ENCODE measurements around the gene ZNF2.
A peak's percentile ranks its signal among the peaks of the same experiment; 100 is the strongest.

ZNF2 gene

DNA sequence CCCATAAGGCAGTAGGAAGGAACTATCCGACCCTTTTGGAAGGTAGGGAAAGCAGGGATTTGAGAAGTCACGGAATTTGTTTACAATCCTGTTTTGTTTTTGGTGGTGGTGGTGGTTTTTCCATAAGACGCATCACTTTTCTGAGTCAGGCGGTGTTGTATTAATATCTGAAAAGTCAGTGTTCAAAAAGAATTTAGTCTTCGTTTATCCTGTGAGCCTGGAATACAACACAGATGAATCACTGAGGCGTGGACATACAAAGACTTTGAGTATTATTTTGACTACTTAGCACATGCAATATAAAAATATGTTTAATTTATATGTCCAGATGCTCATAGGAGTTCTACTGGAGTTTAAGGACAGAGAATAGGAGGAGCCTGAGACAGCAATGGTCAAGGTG, 42.5 kb downstream of the ZNF2 start:
- Histone ChIP-seq H3K79me2 (ENCODE audit: insufficient read depth, low read length) (peaks cover 12% of the 10 kb centered on the region), H3K9ac (ENCODE audit: low read depth, low read length) (peak overlapping the region; percentile 67), H3K4me3 (ENCODE audit: low read depth in 1 of 2, low read length in 2 of 2) (peak overlapping the region; percentile 68 to 87), H3K36me3 (ENCODE audit: insufficient read depth, low read length) (peaks cover 42% of the 10 kb centered on the region), H3K27ac (ENCODE audit: low read length) (peak overlapping the region; percentile 86), H3K4me2 (ENCODE audit: insufficient read depth, low read length) (peak overlapping the region; percentile 79), H3K4me1 (ENCODE audit: insufficient read depth, low read length) (peaks cover 38% of the 10 kb centered on the region), H3K9me3 (ENCODE audit: insufficient read depth, low read length, severe bottlenecking) (peaks cover 36% of the 10 kb centered on the region), H4K20me1 (ENCODE audit: insufficient read depth, low read length) (no peaks in the 10 kb centered on the region), H2AFZ (ENCODE audit: low read depth, low read length) (peak overlapping the region; percentile 93), H3K27me3 (ENCODE audit: insufficient read depth, low read length, poor library complexity) (no peaks in the 10 kb centered on the region)
- TF ChIP-seq, protein P1, sequence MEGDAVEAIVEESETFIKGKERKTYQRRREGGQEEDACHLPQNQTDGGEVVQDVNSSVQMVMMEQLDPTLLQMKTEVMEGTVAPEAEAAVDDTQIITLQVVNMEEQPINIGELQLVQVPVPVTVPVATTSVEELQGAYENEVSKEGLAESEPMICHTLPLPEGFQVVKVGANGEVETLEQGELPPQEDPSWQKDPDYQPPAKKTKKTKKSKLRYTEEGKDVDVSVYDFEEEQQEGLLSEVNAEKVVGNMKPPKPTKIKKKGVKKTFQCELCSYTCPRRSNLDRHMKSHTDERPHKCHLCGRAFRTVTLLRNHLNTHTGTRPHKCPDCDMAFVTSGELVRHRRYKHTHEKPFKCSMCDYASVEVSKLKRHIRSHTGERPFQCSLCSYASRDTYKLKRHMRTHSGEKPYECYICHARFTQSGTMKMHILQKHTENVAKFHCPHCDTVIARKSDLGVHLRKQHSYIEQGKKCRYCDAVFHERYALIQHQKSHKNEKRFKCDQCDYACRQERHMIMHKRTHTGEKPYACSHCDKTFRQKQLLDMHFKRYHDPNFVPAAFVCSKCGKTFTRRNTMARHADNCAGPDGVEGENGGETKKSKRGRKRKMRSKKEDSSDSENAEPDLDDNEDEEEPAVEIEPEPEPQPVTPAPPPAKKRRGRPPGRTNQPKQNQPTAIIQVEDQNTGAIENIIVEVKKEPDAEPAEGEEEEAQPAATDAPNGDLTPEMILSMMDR (IDR thresholded peaks at IDR 0.05; ENCODE audit: borderline replicate concordance, extremely low read depth, low read length, poor library complexity, severe bottlenecking) = no peak
- TF ChIP-seq EZH2 (IDR thresholded peaks at IDR 0.05; ENCODE audit: borderline replicate concordance, low read depth, low read length, severe bottlenecking) = no peak
- ATAC-seq (ENCODE audit: insufficient read depth, low read depth) (no peak), DNase-seq (no peak)

DNA sequence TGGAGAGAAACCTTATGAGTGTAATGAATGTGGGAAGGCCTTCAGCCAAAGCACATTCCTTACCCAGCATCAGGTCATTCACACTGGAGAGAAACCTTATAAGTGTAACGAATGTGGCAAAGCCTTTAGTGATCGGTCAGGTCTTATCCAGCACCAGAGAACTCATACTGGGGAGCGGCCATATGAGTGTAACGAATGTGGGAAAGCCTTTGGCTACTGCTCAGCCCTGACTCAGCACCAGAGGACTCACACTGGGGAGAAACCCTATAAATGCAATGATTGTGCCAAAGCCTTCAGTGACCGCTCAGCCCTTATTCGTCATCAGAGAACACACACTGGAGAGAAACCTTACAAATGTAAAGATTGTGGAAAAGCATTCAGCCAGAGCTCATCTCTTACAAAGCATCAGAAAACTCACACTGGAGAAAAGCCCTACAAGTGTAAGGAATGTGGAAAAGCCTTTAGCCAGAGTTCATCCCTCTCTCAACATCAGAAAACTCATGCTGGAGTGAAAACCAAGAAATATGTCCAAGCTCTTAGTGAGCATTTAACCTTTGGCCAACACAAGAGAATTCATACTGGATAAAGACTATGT, 49.5 kb downstream of the ZNF2 start:
- Histone ChIP-seq H3K36me3 (ENCODE audit: insufficient read depth, low read length) (peaks cover 87% of the 10 kb centered on the region), H3K27ac (ENCODE audit: low read length) (no peak overlapping the region), H3K4me1 (ENCODE audit: insufficient read depth, low read length) (no peaks in the 10 kb centered on the region), H3K9ac (ENCODE audit: low read depth, low read length) (no peak overlapping the region), H3K4me3 (ENCODE audit: low read depth in 1 of 2, low read length in 2 of 2) (no peak overlapping the region), H3K4me2 (ENCODE audit: insufficient read depth, low read length) (no peak overlapping the region), H2AFZ (ENCODE audit: low read depth, low read length) (no peak overlapping the region), H4K20me1 (ENCODE audit: insufficient read depth, low read length) (no peaks in the 10 kb centered on the region), H3K79me2 (ENCODE audit: insufficient read depth, low read length) (no peaks in the 10 kb centered on the region), H3K9me3 (ENCODE audit: insufficient read depth, low read length, severe bottlenecking) (peaks cover 93% of the 10 kb centered on the region), H3K27me3 (ENCODE audit: insufficient read depth, low read length, poor library complexity) (no peaks in the 10 kb centered on the region)
- DNase-seq = no peak
- TF ChIP-seq, protein P1 (IDR thresholded peaks at IDR 0.05; ENCODE audit: borderline replicate concordance, extremely low read depth, low read length, poor library complexity, severe bottlenecking) = no peak
- TF ChIP-seq EZH2 (IDR thresholded peaks at IDR 0.05; ENCODE audit: borderline replicate concordance, low read depth, low read length, severe bottlenecking) = no peak
- ATAC-seq (ENCODE audit: insufficient read depth, low read depth) = no peak

DNA sequence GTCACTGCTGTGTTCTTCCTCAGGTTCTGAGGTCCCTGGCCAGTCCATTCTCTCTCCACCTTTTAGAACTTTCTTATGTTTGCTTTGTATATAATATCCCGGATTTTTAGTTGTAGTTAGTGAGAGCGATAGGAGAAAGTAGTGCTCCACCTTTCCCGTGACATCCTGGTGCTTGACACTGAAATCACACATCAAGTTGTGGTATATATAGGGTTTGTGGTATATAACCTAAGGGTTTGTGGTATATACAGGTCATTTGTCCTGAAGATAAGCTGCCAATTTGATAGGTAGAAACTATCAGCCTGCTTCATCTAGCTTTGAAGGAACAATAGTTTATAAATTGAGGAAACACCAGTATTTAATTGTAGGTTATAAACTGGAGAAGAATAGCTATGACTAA, 54.8 kb downstream of the ZNF2 start:
- Histone ChIP-seq H3K9me3 (ENCODE audit: insufficient read depth, low read length, severe bottlenecking) (peaks cover 58% of the 10 kb centered on the region), H3K4me1 (ENCODE audit: insufficient read depth, low read length) (no peaks in the 10 kb centered on the region), H3K27me3 (ENCODE audit: insufficient read depth, low read length, poor library complexity) (no peaks in the 10 kb centered on the region), H4K20me1 (ENCODE audit: insufficient read depth, low read length) (no peaks in the 10 kb centered on the region), H3K27ac (ENCODE audit: low read length) (no peak overlapping the region), H3K4me3 (ENCODE audit: low read depth in 1 of 2, low read length in 2 of 2) (no peak overlapping the region), H2AFZ (ENCODE audit: low read depth, low read length) (no peak overlapping the region), H3K4me2 (ENCODE audit: insufficient read depth, low read length) (no peak overlapping the region), H3K36me3 (ENCODE audit: insufficient read depth, low read length) (peaks cover 40% of the 10 kb centered on the region), H3K9ac (ENCODE audit: low read depth, low read length) (no peak overlapping the region), H3K79me2 (ENCODE audit: insufficient read depth, low read length) (no peaks in the 10 kb centered on the region)
- TF ChIP-seq EZH2 (IDR thresholded peaks at IDR 0.05; ENCODE audit: borderline replicate concordance, low read depth, low read length, severe bottlenecking) = no peak
- TF ChIP-seq, protein P1 (IDR thresholded peaks at IDR 0.05; ENCODE audit: borderline replicate concordance, extremely low read depth, low read length, poor library complexity, severe bottlenecking) = no peak
- DNase-seq (no peak), ATAC-seq (ENCODE audit: insufficient read depth, low read depth) (no peak)
